Femur (tissue), 1 donor: Measurements from ENCODE around the gene SLC25A12.

Source experiments
- DNase-seq: peaks from one replicate; pipeline ENCODE4 v3.0.0-alpha.2; 2017

SLC25A12 gene

DNA sequence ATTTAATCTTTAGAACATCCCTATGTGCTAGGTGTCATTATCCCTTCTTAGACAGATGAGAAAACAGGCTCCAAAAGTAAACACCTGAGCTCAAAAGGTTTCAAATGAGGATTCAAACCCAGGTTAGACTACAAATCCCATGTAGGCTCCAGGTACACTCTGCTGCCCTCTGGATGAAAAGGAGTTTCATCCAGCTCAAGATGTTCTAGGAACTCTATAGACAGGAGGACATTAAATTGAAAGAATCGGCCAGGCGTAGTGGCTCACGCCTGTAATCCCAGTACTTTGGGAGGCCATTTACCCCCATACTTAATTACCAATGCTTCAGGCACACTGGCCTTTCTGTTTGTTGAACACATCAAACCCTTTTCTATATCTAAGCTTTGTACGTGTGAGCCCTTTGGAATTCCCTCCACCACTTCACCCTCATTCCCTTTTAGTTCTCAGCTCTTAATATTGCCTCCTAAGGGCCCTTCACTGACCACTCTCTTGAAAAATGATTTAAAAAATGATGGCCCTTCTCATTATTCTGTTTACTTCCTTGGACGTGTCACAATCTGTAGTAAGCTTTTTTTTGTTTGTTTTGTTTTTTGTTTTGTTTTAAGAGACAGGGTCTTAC is 10.7 kb downstream of the SLC25A12 start:
- DNase-seq, result no peak

DNA sequence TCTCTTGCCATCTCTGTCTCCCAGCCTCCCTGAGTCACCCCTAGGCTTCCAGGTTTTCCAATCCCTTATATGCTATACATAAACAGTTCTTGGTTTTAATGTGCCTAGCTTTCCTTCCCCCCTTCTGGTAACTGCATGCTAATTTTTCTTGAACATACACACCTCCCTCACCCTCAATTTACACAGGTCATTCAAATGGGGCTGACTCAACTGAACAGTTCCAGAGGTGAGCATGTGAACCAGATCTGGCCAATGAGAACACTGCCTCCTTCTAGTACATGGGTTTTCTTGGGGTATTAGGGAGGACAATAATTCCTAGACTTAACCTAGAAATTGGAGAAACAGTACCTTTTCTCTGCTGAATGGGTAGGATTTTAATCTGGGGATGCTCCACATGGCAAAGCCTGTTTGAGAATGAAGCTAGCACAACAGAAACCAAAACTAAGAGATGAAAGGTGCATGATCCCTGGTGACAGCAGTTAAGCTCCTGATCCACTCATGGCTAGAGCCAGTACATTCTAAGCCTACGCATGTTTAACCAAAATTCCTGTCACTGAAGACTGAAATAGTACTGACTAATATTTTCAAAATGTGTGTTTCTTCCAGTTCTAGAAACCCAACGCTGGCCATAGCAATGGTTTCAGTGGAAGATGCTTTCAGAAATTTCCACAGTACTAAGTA is 11.8 kb downstream of the SLC25A12 start:
- DNase-seq, result no peak

DNA sequence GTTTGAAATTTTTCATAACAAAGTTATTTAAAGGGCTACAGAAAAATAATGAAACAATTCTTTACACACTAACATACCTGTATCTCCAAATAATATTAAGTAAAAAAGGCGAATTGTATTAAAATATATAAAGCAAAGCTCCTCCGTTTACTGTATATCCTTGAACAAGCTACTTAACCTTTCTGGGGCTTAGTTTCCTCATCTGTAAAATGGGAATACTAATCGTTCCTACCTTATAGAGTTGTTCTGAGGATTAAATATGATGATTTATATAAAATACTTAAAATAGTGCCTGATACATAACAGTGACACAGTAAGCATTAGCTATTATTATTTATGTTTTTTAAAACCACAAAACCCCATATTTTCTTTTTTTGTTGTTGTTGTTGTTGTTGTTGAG is 13.3 kb downstream of the SLC25A12 start:
- no peak for DNase-seq

DNA sequence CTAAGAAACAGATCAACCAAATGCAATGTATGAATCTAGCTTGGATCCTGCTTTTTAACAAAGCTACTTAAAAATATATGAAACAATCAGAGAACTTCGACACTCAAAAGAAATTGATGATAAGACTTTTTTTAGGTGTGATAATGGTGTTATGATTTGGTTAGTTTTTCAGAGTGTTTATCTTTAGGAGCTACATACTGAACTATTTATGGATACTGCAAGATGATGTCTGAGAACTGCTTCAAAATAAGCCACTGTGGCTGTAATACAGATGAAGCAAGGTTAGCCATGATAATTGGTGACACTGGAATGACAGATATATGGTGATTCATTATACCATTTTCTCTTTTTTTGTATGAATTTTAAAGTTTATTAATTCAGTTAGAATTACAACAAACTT is 14.2 kb downstream of the SLC25A12 start:
- DNase-seq, result no peak

DNA sequence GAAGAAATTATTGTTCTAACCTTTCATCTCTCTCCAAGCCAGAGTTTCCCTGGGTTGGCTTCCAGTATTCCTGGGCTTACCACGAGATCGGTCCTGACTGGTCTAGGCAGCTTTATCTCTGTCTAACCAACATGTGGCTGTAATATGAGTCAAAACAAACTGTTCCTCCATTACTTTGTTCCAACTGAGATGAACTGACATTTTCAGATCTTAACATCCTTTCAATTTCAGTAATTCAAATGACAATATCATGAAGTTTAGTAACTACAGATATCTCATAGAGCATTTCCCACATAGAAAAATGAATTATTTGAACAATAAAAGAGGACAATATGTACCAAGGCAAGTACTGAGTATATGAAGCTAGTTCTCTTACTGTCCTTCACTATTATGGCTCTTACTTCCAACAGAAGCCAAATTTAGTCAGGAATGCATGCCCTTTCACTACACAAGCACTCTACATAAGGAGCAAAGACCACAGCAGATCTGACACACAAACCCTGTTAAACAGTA is 15.5 kb downstream of the SLC25A12 start:
- peak; percentile 40 for DNase-seq

DNA sequence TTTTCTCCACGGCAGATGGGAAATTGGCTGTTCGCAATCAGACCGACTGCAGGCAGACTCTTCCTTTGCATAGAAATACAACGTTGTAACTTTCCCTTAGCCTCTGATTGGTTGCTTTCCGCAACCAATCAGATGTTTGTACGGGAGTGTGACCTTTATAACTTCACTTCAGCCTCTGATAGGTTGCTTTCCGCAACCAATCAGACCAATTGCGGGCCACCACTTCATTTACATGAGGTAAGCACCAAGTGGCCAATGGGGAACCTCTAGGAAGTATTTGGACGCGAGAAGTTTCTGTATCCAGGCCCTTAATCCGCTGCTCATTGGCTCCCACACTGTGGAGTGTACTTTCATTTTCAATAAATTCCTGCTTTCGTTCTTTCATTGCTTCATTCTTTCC is 19.1 kb downstream of the SLC25A12 start:
- DNase-seq, result no peak

DNA sequence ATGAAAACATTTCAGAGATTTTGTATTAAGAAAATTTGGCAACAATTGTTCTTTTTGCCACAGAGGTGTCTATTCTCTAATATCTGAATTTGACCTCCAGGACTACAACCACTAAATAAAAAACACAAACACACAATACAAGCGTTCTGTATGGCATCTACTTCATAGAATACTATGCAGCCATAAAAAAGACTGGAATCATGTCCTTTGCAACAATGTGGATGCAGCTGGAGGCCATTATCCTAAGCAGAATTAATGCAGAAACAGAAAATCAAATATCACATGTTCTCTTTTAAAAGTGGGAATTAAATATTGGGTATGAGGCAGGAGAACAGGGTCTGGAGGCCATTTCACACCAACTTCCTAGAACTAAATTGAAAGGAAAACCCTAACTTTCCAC is 19.5 kb downstream of the SLC25A12 start:
- DNase-seq, result no peak

DNA sequence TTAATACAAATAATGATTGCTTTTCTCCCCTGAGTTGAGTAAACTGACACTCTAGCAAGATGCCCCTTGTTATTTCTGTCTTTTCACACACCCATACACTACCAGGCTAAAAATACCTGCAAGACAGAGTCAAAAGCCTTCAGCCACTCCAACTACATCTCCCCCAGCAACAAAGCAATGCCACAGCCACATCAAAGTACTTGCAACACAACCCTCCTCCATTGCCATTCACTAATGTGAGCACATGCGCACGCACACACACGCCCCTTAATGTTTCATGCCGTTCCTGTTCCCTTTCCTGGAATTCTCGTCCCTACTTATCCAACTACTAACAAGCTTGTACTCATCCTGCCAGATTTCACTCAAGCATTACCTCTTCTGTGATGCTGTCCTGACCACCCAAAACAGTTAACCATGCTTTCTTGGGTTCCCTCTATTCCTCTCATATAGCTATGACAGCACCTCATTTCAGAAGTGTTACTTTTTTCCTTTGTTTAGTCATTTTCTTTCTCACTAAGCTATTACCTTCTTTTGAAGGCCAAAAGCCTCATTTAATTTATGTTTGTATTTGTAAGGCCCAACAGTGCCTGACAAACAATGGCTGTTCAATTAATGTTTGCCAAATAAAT is 29.6 kb downstream of the SLC25A12 start:
- no peak for DNase-seq

DNA sequence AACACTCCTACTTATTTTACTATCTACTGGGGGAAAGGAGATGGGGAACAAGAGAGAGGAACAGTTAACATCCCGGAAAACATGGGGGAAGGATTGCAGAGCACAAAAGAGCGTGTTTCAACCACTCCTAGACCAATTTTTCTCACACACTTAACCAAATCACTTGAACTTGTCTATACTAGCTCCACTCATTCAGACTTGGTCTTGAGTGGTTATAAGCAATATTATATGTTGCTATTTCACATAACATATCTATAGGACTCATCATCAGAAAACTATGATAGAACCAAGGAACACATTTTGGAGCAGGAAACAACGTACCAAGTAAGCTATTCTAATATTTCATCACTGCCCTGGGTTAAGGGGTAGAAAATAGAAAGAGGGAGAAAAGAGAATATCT is 31.5 kb downstream of the SLC25A12 start:
- no peak for DNase-seq

DNA sequence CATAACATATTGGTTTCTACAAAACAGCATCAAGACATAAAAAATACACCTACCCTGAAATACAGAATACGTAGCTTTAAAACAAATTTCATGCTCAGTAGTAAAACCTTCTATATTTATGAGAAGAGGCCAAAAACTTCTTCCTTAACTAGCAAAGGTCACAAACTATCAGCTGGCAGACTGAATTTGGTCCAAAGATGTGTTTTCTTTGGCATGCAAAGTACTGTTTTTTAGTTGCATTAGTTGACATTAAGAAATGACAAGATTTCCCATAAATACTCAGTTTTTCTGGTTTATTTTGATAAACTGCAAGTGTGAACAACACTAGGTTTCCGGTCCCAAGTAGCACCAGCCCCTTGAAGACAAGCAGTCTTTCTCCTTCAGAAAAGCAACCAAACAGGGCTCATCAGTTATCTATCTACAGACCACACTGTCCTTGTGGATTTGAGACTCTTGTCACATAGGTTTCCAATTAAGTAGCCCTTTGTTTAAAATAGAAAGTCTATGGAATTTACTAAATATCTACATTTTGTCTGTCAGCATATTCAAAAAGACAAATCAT is 35.6 kb downstream of the SLC25A12 start:
- no peak for DNase-seq

DNA sequence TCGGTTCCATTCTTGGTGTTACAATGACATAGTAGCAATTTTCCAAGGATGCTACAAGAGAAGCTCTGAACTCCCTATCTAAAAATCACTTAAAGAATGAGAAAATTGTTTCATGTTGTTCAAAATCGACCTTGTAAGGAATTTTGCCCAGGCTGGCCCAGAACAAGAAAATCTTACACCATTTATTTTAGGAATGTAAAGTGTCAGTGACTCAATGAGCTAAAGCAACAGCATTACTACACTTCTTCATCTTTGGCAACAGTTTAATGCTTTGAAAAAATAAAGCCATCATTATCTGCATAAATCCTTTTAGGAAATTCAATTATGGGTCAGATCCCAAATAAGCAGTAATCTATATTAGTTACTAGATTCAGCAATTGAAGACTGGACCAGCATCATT is 38.6 kb downstream of the SLC25A12 start:
- no peak for DNase-seq

DNA sequence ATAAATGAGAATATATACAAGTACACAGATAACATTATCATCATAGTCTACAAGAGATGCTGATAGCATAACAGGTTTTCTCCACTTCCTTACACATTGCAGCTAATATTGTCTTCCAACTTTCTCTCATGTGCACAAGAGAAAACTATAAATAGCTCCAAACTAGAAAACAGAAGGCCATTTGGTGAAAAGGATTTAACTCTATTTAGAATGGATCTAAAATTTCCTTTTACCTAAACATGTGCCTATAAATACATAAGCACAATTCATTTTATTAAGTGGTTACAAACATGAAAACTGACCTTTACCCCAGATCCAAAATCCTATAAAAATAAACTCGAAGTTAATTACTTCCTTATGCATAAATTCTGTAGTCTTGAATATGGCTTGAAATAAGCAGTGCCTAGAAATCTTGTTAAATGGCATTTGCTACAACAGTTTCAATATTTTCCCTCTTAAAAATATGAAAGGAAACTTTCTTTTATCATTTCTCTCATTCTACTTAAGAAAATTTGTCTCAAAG is 41.6 kb downstream of the SLC25A12 start:
- DNase-seq, result no peak

DNA sequence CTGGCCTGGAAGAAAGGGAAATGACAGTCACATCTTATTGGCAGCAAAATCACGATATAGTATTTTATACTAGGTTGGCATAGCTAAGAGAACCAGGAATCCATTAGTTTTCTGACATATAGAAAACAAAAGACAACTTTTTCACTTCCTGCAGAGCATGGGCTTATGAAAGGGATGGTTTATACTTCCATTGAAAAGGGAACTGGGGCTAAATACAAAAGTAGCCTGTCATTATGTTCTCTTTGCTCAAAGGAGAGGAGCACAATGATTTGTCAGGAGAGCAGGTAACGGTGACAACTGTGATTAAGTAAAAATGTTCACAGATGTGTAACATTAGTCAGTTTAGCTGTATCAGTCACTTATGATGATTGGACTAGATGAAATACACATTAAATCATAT is 46.4 kb downstream of the SLC25A12 start:
- no peak for DNase-seq

DNA sequence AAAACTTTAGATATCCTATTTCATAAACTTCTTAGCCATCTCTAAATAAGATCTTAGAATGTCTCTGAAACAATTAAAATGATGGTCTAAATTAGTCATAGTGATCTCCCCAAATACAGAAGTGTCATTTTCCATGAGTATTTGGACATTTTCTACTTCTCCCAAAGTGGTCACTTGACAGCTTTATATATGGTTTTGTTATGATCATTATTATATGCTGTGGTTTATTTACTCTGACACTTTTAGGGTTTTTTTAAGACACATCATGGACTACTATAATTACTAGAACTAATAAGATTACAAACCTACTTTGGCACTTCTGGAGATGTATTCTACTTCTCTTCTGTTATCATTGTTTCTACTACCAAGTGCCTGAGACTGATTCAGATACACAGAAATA is 47.1 kb downstream of the SLC25A12 start:
- no peak for DNase-seq

DNA sequence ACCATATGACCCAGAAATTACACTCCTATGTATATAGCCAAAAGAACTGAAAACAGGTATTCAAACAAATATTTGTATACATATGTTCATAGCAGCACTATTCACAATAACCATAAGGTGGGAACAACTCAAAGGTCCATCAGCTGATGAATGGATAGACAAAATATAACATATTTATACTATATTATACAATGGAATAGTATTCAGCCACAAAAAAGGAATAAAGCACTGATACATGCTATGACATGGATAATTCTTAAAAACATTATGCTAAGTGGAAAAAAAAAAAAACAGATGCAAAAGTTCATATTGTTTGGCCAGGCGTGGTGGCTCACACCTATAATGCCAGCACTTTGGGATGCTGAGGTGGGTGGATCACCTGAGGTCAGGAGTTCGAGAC is 52.0 kb downstream of the SLC25A12 start:
- no peak for DNase-seq

DNA sequence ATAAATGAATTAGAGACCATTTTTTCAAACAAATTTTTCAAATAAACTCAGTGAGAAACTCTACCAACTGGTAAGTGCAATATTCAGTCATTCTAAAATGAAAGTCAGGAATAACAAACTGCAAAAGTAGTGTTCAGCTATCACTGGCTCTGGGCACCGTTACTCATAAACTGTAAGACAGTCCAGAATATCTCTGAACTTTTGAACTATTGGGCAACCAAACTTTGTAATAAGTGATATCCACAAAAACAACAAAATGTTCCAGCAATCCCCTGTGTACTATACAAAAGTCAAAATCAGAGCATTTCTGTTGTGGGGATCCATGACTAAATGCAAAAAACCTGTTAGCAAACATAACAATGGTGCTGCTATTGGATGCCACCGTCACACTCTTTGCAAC is 56.3 kb downstream of the SLC25A12 start:
- no peak for DNase-seq

DNA sequence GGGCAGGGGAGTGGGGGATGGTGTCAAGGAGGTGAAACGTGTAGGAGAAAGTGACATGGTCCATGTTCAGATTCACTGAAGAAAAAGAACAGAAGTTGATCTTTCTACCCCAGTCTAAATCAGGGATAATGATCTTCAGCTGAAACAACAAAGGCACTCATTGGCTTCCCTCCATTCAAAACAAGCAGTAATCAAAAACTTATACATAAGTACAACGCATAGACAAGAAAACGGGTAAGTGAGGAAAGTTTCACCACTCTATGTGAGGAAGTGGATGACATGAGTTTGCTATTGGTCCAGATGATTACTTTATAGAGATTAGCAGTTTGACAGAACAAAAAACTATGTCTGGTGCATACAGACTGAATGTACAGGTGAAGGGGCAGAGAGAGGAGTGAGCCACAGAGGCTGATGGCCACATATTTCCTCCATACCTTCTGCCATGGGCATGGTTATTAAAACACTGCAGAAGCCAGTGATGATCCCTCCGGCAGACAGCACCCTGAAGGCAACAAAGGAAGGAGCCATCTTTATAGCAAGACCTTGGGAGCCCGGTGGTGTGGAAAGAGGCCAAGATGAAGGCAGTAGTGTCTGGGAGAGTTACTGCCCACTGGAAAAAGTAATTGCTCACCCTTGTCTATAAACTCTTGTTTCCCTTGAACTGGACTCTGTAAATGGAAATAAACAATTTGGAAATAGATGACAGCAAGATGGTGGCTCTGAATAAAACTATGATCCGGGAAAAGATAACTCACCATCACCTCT is 57.7 kb downstream of the SLC25A12 start:
- DNase-seq, result no peak

DNA sequence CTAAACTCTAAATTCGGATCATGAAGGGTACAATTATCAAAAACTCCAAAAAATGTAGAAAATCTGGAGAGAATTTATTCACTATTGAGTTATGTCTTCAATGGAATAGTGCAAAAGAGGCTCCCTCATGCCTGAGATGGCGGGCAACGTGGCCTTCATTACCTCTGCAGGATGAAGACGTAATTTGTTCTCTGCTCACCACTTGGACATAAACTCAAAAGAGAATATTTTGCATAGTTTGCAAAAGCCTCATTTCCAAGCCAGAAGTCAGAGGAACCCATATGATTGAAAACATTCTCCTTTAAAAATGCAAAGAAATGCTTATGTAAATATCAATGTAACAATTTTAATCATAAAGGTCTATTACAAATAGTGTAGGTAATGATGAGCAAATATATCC is 58.7 kb downstream of the SLC25A12 start:
- DNase-seq, result no peak

DNA sequence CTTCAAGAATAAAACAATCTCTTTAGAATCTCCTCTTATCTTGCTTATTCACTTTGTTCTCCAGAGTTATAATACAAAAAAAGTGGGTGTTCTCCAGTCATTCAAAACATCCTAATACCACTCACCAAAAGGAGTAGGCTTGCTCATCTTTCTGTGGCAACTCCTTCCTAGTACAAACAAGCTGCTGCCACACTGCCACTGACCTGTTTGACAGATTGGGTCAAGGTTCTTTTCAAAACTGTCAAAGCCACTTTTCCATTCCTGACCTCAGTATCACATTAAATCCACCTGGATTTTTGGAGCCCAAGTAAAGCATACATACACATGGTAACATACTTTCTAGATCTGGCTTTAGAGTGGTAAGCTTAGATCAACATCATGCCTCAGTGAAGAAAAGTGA is 59.8 kb downstream of the SLC25A12 start:
- no peak for DNase-seq

DNA sequence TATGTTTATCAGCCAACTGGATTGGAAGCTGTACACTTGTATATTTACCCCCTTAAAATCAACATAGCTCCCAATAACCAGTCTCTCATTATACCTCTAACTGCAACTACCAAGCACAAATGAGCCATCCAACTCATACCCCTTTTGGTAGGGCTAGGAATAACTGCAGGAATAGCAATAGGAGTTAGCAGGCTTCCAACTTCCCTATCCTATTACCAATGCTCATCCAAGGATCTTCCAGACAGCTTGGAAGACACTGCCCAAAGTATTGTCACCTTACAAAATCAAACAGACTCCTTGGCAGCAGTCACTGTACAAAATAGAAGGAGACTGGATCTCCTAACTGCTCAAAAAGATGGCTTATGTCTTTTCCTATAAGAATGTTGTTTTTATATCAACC is 61.6 kb downstream of the SLC25A12 start:
- DNase-seq, result no peak

DNA sequence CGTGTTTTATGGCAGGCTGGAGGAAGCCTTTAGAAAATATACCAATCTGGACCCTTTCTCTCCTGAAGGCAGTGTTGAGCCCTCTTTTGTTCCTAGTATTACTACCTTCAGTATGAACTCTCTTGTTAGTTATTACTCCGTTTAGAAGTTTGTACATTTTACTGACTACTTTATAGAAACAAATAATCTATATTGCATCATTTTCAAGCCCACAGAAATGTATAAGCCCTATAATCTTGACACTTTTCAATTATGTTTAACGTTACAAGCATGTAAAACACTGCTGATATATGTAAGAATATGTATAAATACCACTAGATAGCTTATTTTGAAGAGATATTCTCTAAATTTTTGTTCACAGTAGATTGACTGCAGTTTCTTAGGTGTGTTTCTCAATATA is 64.0 kb downstream of the SLC25A12 start:
- no peak for DNase-seq

DNA sequence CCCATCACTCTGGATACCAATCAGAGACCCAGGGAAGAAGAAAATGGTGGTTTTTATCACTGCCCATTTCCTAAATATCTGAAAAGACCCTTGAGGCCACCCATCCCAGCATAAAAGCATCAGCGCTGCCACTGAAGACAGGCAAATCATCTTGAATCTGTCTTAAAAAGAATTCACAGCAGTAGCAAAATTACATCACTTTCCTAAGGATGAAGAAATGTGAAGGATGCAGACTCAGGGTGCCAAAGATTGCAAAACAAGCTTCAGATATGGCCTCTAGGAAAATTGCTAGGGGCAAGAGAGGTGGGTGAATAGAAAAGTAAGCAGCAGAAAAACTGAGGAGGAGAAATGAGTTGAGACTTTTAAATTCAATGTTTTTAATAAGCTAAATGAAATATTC is 70.0 kb downstream of the SLC25A12 start:
- no peak for DNase-seq
